Stimulated activated CD4-positive, alpha-beta T cell treated with anti-CD3 and anti-CD28 coated beads, Interleukin-12 subunit alpha, Interleukin-12 subunit beta, amount 100 ng/mL, for 4 hours (primary cell): ENCODE data around the gene HSPB6.

Experiments
- DNase-seq: peaks from one replicate; pipeline ENCODE4 v3.0.0-alpha.2; 2020

The HSPB6 gene

DNA sequence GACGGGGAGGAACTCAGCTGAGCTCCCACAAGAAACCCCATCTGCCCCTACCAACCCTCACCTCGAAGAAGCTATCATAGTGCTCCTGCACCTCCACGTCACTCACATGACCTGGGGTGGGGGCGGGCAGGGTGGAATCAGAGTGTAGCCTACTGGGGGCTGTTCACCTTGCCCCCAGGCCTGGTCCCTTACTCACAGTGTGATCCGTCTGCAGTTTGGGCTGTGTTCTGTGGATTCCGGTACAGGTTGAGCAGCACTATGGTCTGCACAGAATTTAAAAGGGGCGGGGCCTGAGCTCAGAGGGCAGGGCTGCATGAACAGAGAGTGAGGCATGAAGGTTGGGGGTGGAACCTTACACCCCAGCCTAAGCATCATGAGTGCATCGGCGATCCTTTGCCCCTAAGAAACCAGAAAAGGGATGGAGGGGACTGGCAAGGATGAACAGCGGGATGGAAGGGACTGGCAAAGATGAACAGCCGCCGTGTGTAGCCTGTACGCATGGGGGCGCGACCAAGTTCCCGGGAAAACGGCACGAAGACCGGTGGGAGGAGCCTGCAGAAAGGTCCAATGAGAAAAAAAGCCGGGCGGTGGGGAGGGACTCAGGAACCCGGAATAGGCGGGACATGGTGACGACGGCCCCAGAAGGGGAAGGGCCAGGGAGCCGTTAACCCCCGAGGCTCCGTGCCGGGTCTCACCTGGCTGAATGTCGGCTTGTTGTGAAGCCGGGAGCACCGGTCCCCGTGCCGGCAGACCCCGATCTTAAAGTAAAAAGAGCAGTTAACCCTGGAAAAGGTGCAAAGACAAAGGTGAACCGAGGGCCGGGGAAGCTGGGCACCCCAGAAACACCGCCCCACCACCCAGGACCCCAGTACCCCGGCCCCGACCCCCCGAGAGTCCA is 12.2 kb downstream of the HSPB6 start:
- DNase-seq = peak; percentile 87

- no peak for DNase-seq
These were observed 13.0 kb downstream of the HSPB6 start for GRCh38 chr19:35743640-35744429.

- DNase-seq = peak; percentile 47
These were observed 14.6 kb downstream of the HSPB6 start, which contains the start of gene IGFLR1 for GRCh38 chr19:35742121-35742724. Gene IGFLR1 (minus strand): TSS chr19:35742452. CDS start chr19:35741180, 1,272 bp downstream.

GRCh38 chr19:35741203-35741515 is 15.7 kb downstream of the HSPB6 start:
- no peak for DNase-seq

DNA sequence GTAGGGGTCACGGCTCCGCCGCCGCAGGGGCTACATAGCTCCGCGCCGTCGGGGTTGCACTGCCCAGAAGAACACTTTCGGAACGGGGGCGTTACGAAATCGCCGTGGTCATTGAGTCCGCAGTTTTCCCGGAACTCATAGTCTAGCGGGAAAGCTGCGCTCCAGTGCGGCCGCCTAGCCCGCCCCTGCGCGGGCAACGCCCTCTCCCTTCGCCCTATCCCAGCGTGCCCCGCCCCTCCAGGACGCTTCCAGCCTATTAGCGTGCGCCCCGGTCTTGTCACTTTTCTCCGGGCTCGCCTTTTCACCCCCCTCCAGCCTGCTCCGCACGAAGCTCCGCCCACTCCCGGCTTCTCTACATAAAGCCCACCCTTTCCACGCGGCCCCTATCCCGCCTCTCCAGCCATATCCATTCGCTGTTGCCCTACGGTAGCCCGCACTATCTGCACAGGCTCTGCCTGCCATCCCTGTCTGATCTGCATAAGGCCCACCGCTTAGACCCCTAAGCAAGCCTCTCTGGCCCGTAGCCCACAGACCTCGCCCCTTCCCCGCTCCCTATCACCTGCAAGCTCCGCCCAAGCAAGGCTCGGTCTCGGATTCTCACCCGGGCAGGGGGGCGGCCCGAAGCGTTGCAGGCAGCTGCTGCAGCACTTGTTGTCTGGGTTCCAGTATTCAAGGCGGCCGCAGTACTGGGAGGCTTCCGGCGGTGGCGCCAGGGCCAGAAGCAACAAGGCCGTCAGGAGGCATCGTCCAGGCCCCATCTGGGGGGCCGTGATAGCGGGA is 16.2 kb downstream of the HSPB6 start:
- peak; percentile 93 for DNase-seq

DNA sequence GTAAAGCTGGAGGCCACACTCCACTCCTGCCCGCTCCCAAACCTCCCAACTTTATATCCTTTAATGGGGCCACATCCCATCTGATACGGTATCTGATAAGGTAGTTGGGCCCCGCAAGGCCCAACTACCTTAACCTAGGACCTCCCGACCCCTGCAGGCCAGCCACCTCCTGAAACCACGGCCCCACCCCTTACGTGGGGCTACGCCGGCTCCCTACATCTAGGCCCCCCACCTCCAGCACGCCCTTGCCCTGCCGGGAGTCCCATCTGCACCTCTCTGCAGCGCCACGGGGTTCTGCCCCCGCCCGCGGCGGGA is 16.8 kb downstream of the HSPB6 start:
- no peak for DNase-seq

- DNase-seq = no peak
These were observed 17.3 kb downstream of the HSPB6 start for GRCh38 chr19:35739275-35740107.

DNA sequence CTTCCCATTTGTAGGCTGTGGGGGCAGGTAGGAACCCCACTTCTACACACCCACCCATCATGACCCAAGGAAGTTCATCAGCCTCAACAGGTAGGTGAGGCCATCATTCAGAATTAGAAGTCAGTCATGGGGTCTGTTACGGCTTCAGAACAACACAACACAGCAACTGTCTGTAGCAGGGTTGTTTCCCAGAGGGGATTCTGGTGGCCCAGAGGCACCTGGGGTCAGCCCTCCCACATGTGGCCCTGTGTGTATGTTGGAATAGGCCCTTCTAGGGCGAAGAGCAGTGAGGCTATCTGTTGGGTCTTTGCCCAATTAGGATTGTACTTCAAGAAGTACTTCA is 18.0 kb downstream of the HSPB6 start:
- no peak for DNase-seq

GRCh38 chr19:35738021-35738886 is 18.6 kb downstream of the HSPB6 start:
- no peak for DNase-seq

DNA sequence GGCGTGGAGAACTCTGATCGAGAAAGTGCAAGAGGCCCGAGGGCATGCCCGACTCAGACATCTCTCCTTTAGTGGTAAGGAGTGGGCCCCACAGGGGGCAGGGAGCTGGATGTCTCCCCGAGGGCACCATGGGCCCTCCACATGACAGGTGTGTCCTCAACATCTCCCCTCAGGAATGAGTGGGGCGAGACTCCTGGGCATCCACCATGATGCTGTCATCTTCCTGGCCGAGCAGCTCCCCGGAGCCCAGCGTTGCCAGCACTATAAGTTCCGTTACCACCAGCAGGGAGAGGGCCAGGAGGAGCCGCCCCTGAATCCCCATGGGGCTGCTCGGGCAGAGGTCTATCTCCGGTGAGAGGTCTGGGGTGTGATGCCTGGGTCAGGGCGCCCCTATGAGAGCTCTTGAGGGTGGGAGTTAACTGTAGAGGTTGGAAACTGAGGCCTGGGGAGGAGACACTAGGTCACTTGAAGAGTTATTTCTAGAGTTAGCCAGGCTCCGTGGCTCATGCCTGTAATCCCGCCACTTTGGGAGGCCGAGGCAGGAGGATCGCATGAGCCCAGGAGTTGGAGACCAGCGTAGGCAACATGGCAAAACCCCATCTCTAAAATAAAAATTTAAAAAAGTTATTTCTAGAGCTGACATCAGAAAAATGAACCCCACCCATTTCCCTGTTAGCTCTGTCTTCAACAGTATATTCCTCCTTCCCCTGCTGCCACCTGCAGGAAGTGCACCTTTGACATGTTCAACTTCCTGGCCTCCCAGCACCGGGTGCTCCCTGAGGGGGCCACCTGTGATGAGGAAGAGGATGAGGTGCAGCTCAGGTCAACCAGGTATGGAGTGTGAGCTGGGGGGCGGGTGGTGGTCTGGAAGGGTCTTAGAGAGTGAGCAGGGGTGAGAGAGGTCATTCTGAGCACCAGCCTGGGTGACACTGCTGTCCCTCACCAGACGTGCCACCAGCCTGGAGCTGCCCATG is 19.6 kb downstream of the HSPB6 start:
- no peak for DNase-seq

DNA sequence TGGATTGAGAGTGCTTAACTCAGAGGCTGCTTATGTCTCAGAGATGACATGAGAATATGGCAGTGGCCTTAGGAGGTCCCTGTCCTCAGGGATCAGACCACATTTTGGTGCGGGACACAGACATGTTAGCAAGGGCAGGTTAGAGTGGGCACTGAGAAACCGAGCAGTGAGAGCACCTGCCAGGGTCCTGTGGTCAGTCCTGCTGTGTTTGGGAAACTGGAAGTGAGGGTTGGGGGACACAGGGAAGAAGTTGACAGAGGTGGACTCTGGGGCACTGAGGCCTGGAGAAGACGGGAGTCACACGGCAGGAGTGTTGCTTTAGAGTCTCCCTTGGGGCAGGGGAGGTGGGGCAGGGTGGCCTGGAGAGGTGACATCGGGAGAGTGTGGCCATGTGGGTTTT is 21.9 kb downstream of the HSPB6 start:
- DNase-seq = no peak

GRCh38 chr19:35734273-35734672 is 22.6 kb downstream of the HSPB6 start:
- DNase-seq = no peak

DNA sequence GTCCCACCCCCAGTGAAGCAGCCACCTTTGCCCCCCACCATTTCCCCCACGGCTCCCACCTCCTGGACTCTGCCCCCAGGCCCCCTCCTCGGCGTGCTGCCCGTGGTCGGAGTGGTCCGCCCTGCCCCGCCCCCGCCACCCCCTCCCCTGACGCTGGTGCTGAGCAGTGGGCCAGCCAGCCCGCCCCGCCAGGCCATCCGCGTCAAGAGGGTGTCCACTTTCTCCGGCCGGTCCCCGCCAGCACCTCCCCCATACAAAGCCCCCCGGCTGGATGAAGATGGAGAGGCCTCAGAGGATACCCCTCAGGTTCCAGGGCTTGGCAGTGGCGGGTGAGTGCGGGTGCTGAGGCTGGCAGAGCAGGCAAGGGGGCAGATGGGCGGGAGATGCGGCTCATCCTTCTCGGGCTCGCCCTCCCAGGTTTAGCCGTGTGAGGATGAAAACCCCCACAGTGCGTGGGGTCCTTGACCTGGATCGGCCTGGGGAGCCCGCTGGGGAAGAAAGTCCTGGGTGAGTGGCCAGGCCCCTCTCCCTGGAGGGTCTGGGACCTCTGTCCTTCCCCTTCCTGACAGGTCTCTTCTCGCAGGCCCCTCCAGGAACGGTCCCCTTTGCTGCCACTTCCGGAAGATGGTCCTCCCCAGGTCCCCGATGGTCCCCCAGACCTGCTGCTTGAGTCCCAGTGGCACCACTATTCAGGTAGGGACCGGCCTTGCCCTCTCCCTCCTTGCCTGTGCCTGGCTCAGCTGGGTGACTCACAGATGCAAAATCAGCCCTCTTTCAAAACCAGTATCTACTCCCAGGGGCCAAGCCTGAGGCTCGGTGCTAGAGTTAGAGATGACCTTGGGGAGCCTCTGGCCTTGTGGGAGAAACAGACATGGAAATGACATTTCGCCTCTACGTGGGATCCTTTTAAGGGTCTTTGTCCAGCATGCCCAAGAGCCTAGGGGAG is 23.4 kb downstream of the HSPB6 start:
- DNase-seq = no peak

- no peak for DNase-seq
These were observed 24.2 kb downstream of the HSPB6 start for GRCh38 chr19:35732540-35733179.

GRCh38 chr19:35731779-35732405 is 24.9 kb downstream of the HSPB6 start:
- no peak for DNase-seq

GRCh38 chr19:35731353-35731752 is 25.5 kb downstream of the HSPB6 start:
- no peak for DNase-seq

GRCh38 chr19:35730326-35730725 is 26.5 kb downstream of the HSPB6 start:
- DNase-seq = no peak

DNA sequence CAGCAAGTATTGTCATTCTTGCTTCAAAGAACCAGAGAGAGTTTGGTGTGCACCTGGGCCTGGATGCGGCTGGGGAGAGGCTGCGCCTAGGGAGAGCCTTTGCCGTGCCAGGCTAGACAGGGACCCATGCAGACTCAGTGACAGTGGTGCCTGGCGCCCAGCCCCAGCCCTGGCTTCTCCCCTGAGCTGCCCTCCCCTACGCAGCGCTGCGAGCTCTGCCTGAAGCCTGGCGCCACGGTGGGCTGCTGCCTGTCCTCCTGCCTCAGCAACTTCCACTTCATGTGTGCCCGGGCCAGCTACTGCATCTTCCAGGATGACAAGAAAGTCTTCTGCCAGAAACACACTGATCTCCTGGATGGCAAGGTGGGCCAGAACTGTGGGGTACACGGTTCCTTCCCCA is 27.1 kb downstream of the HSPB6 start:
- no peak for DNase-seq
